ENCODE data around the gene TMIGD1. TPM values are rescaled to one million over a fixed set of nuclear protein-coding genes. Genes with fewer than 3 reads are reported as not detected.

Gene TMIGD1
- not detected in 2 replicates for total RNA-seq (2021)
- percentile 5 among the genes with signal in this experiment for Bru-seq, nascent RNA
- BruChase-seq, experiment 1, labeled RNA remaining after a 2-hour chase = not detected
- BruChase-seq, experiment 2, labeled RNA remaining after a 6-hour chase = not detected
- long read RNA-seq = 0 reads

- POLR2A ChIA-PET (ENCODE audit: low non-redundant PET) = no interaction called here
- TF ChIP-seq EZH2 (IDR thresholded peaks at IDR 0.05; ENCODE audit: borderline replicate concordance, low read depth, low read length, poor library complexity, severe bottlenecking) = no peak
- TF ChIP-seq CTCF (conservative IDR thresholded peaks at IDR 0.05; ENCODE audit: low read depth, low read length) = no peak
- no peak within 1 kb of the TSS for H3K27ac ChIP-seq (ENCODE audit: low read depth, low read length, poor library complexity, severe bottlenecking)
- no peaks in the 10 kb centered on the region for H3K27me3 ChIP-seq (replicated peaks; ENCODE audit: insufficient read depth, low read depth, low read length, poor library complexity)
- CTCF ChIA-PET = no interaction called here
- no peaks in the 10 kb centered on the region for H3K9me3 ChIP-seq (ENCODE audit: low read depth, low read length, poor library complexity, severe bottlenecking)
- H3K4me1 ChIP-seq (ENCODE audit: insufficient read depth, low read length, poor library complexity, severe bottlenecking) = no peaks in the 10 kb centered on the region
- no peaks in the 10 kb centered on the region for H3K36me3 ChIP-seq (ENCODE audit: insufficient read depth, low read length, poor library complexity, severe bottlenecking)
- no peak within 1 kb of the TSS for H3K4me3 ChIP-seq (ENCODE audit: low read depth, low read length, poor library complexity, severe bottlenecking)
- intact Hi-C loops (cut with micrococcal nuclease; ENCODE audit: unreplicated experiment) = no loop called here
- BruUV-seq (replicated peaks) = no TSS peak
- no peak for DNase-seq (ENCODE audit: low spot score)
These were observed at the start of gene TMIGD1 for GRCh38 chr17:30333503-30334360. TSS of gene TMIGD1 (minus strand) at chr17:30334057. CDS start at chr17:30332133, 1,924 bp downstream.

- ChIA-PET CTCF (no interaction called here), POLR2A (ENCODE audit: low non-redundant PET) (no interaction called here)
- DNase-seq (ENCODE audit: low spot score) = no peak
- Histone ChIP-seq H3K27ac (ENCODE audit: low read depth, low read length, poor library complexity, severe bottlenecking) (no peak overlapping the region), H3K4me3 (ENCODE audit: low read depth, low read length, poor library complexity, severe bottlenecking) (no peak overlapping the region), H3K4me1 (ENCODE audit: insufficient read depth, low read length, poor library complexity, severe bottlenecking) (peaks cover 29% of the 10 kb centered on the region), H3K36me3 (ENCODE audit: insufficient read depth, low read length, poor library complexity, severe bottlenecking) (peaks cover 3% of the 10 kb centered on the region), H3K9me3 (ENCODE audit: low read depth, low read length, poor library complexity, severe bottlenecking) (no peaks in the 10 kb centered on the region), H3K27me3 (replicated peaks; ENCODE audit: insufficient read depth, low read depth, low read length, poor library complexity) (no peaks in the 10 kb centered on the region)
- BruUV-seq (replicated peaks) = no TSS peak
- intact Hi-C loops (cut with micrococcal nuclease; ENCODE audit: unreplicated experiment) = no loop called here
- no peak for TF ChIP-seq EZH2 (IDR thresholded peaks at IDR 0.05; ENCODE audit: borderline replicate concordance, low read depth, low read length, poor library complexity, severe bottlenecking)
- no peak for TF ChIP-seq CTCF (conservative IDR thresholded peaks at IDR 0.05; ENCODE audit: low read depth, low read length)
These were observed 48.5 kb upstream of the TMIGD1 start for GRCh38 chr17:30382345-30382744.

DNA sequence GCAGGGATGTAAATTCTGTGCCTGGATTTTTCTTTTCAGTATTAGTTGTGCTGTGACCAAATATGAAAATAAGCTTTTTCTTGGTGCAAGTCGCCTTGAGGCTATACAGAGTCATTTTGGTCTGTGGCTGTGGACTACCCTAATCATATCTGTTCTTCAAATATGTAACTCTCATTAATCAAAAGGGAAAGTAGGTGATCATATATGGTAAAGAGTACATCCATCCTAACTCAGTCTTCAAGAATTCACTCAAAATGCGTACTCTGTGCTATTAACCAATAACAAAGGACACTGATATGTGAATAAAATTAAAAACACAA is 47.4 kb upstream of the TMIGD1 start:
- Histone ChIP-seq H3K4me1 (ENCODE audit: insufficient read depth, low read length, poor library complexity, severe bottlenecking) (peaks cover 37% of the 10 kb centered on the region), H3K9me3 (ENCODE audit: low read depth, low read length, poor library complexity, severe bottlenecking) (no peaks in the 10 kb centered on the region), H3K4me3 (ENCODE audit: low read depth, low read length, poor library complexity, severe bottlenecking) (peak overlapping the region; percentile 77), H3K36me3 (ENCODE audit: insufficient read depth, low read length, poor library complexity, severe bottlenecking) (no peaks in the 10 kb centered on the region), H3K27ac (ENCODE audit: low read depth, low read length, poor library complexity, severe bottlenecking) (no peak overlapping the region), H3K27me3 (replicated peaks; ENCODE audit: insufficient read depth, low read depth, low read length, poor library complexity) (no peaks in the 10 kb centered on the region)
- POLR2A ChIA-PET (ENCODE audit: low non-redundant PET) = no interaction called here
- CTCF ChIA-PET = no interaction called here
- TF ChIP-seq EZH2 (IDR thresholded peaks at IDR 0.05; ENCODE audit: borderline replicate concordance, low read depth, low read length, poor library complexity, severe bottlenecking) = no peak
- TF ChIP-seq CTCF (conservative IDR thresholded peaks at IDR 0.05; ENCODE audit: low read depth, low read length) = no peak
- BruUV-seq (replicated peaks) = no TSS peak
- intact Hi-C loops (cut with micrococcal nuclease; ENCODE audit: unreplicated experiment) = no loop called here
- DNase-seq (ENCODE audit: low spot score) = no peak

All from A673 (cell line).